GM19099 (cell line): ENCODE measurements around the gene NPTN.

ENCODE experiments used
- POLR2A ChIP-seq: IDR thresholded peaks from 3 replicates; pipeline ENCODE4 v1.6.1; 2011; ENCODE audit warnings: low read depth; ENCODE audit not compliant: insufficient read length; ENCODE audit errors: extremely low read depth

The NPTN gene

GRCh38 chr15:73617301-73617831 is 15.8 kb downstream of the NPTN start:
- TF ChIP-seq POLR2A, result no peak

GRCh38 chr15:73608941-73609340 is 24.2 kb downstream of the NPTN start:
- no peak for TF ChIP-seq POLR2A

- TF ChIP-seq POLR2A, result no peak
Observed at GRCh38 chr15:73608475-73608874, 24.7 kb downstream of the NPTN start.

GRCh38 chr15:73607843-73608242 is 25.3 kb downstream of the NPTN start:
- TF ChIP-seq POLR2A, result no peak

- no peak for TF ChIP-seq POLR2A
Observed at GRCh38 chr15:73607405-73607804, 25.8 kb downstream of the NPTN start.

- no peak for TF ChIP-seq POLR2A
Observed at GRCh38 chr15:73605759-73606436, 27.3 kb downstream of the NPTN start.

- TF ChIP-seq POLR2A, result no peak
Observed at GRCh38 chr15:73604477-73604876, 28.7 kb downstream of the NPTN start.

- TF ChIP-seq POLR2A, result no peak
Observed at GRCh38 chr15:73602992-73603391, 30.2 kb downstream of the NPTN start.

GRCh38 chr15:73602446-73602843 is 30.7 kb downstream of the NPTN start:
- TF ChIP-seq POLR2A, result no peak

GRCh38 chr15:73601451-73602445 is 31.4 kb downstream of the NPTN start:
- no peak for TF ChIP-seq POLR2A

- no peak for TF ChIP-seq POLR2A
Observed at GRCh38 chr15:73600413-73601335, 32.5 kb downstream of the NPTN start.

GRCh38 chr15:73599934-73600333 is 33.3 kb downstream of the NPTN start:
- no peak for TF ChIP-seq POLR2A

- no peak for TF ChIP-seq POLR2A
Observed at GRCh38 chr15:73598530-73599160, 34.5 kb downstream of the NPTN start.

GRCh38 chr15:73597036-73597638 is 36.1 kb downstream of the NPTN start:
- no peak for TF ChIP-seq POLR2A

- no peak for TF ChIP-seq POLR2A
Observed at GRCh38 chr15:73596174-73596573, 37.0 kb downstream of the NPTN start.

- no peak for TF ChIP-seq POLR2A
Observed at GRCh38 chr15:73594109-73594508, 39.1 kb downstream of the NPTN start.
